Ishikawa (cell line): ENCODE results near the gene R3HDM1.

ENCODE experiments used
- CEBPB ChIP-seq: IDR thresholded peaks from 2 replicates; pipeline ENCODE4 v1.6.1; 2012
- CREB1 ChIP-seq: IDR thresholded peaks from 2 replicates; pipeline ENCODE4 v1.6.1; 2012; ENCODE audit warnings: low read depth
- EGR1 ChIP-seq: IDR thresholded peaks from 2 replicates; pipeline ENCODE4 v1.6.1; 2012
- EP300 ChIP-seq: IDR thresholded peaks from 2 replicates; pipeline ENCODE4 v1.6.1; 2012; ENCODE audit warnings: borderline replicate concordance
- FOXM1 ChIP-seq: IDR thresholded peaks from 2 replicates; pipeline ENCODE4 v1.6.1; 2012; ENCODE audit warnings: low read depth, borderline replicate concordance
- NFIC ChIP-seq: IDR thresholded peaks from 2 replicates; pipeline ENCODE4 v1.6.1; 2012
- RAD21 ChIP-seq: IDR thresholded peaks from 2 replicates; pipeline ENCODE4 v1.6.1; 2012; ENCODE audit warnings: low read depth
- REST ChIP-seq: IDR thresholded peaks from 2 replicates; pipeline ENCODE4 v1.6.1; 2012; ENCODE audit warnings: low read depth, mild to moderate bottlenecking
- TAF1 ChIP-seq: IDR thresholded peaks from 2 replicates; pipeline ENCODE4 v1.6.1; 2012; ENCODE audit warnings: low read depth, mild to moderate bottlenecking
- TCF12 ChIP-seq: IDR thresholded peaks from 2 replicates; pipeline ENCODE4 v1.6.1; 2012; ENCODE audit warnings: low read depth
- TEAD4 ChIP-seq: IDR thresholded peaks from 2 replicates; pipeline ENCODE4 v1.6.1; 2012
- YY1 ChIP-seq: IDR thresholded peaks from 2 replicates; pipeline ENCODE4 v1.6.1; 2012; ENCODE audit warnings: low read depth
- ZBTB7A ChIP-seq: IDR thresholded peaks from 2 replicates; pipeline ENCODE4 v1.6.1; 2012; ENCODE audit warnings: low read depth
- TF ChIP-seq, protein P1 (sequence below): IDR thresholded peaks from 2 replicates; pipeline ENCODE4 v1.6.1; 2012

DNA sequence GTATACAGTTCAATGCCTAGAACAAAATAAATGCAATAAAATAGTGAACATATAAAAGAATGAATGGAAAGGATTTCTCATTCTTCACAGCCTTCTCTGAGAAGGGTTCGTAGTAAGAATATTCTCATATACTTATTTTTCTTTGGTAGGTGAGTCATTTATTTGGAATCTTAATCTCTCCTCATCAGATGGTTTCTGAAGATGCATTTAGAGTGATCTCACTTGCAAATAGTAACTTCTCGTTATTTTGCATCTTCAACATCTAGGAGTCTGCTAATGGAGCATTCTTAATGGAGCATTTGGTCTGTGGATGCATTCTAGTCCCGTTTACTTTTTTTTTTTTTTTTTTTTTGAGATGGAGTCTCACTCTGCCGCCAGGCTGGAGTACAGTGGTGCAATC is 214.3 kb downstream of the R3HDM1 start:
- no peak for TF ChIP-seq EP300
- no peak for TF ChIP-seq RAD21
- TF ChIP-seq, protein P1, sequence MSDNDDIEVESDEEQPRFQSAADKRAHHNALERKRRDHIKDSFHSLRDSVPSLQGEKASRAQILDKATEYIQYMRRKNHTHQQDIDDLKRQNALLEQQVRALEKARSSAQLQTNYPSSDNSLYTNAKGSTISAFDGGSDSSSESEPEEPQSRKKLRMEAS: no peak
- no peak for TF ChIP-seq TAF1
- TF ChIP-seq TCF12: no peak
- TF ChIP-seq TEAD4: no peak
- no peak for TF ChIP-seq EGR1
- no peak for TF ChIP-seq CEBPB
- no peak for TF ChIP-seq CREB1
- TF ChIP-seq NFIC: no peak
- TF ChIP-seq REST: no peak
- no peak for TF ChIP-seq ZBTB7A
- no peak for TF ChIP-seq YY1
- no peak for TF ChIP-seq FOXM1
